NCI-H1930 (cell line): ENCODE results near the gene OLFML2B.

Experiments
- DNase-seq, 2 experiments: peaks; one replicate each; lab custom pipeline; 2025; lab: John Stamatoyannopoulos, UW

Gene OLFML2B

GRCh38 chr1:162006081-162006480 is 17.6 kb downstream of the OLFML2B start:
- DNase-seq, result no peak

GRCh38 chr1:162004441-162004950 is 19.2 kb downstream of the OLFML2B start:
- DNase-seq, result no peak

GRCh38 chr1:162003830-162004215 is 19.8 kb downstream of the OLFML2B start:
- DNase-seq, result no peak

- DNase-seq, result no peak
These were observed 20.4 kb downstream of the OLFML2B start for GRCh38 chr1:162003061-162003829.

GRCh38 chr1:162000053-162000420 is 23.6 kb downstream of the OLFML2B start:
- no peak for DNase-seq

GRCh38 chr1:161999301-162000052 is 24.2 kb downstream of the OLFML2B start:
- DNase-seq, result no peak

- DNase-seq, result no peak
These were observed 24.9 kb downstream of the OLFML2B start for GRCh38 chr1:161998811-161999210.

GRCh38 chr1:161997152-161997551 is 26.5 kb downstream of the OLFML2B start:
- DNase-seq, result no peak

GRCh38 chr1:161994175-161994668 is 29.4 kb downstream of the OLFML2B start:
- no peak for DNase-seq

GRCh38 chr1:161993576-161993975 is 30.1 kb downstream of the OLFML2B start:
- DNase-seq, result no peak

GRCh38 chr1:161989786-161990185 is 33.9 kb downstream of the OLFML2B start:
- DNase-seq, result no peak

GRCh38 chr1:161989108-161989507 is 34.6 kb downstream of the OLFML2B start:
- DNase-seq, result no peak

- DNase-seq, result no peak
These were observed 35.3 kb downstream of the OLFML2B start for GRCh38 chr1:161988413-161988812.

GRCh38 chr1:161987872-161988271 is 35.8 kb downstream of the OLFML2B start:
- no peak for DNase-seq

- no peak for DNase-seq
These were observed 36.4 kb downstream of the OLFML2B start for GRCh38 chr1:161987303-161987702.

- DNase-seq, result no peak
These were observed 37.3 kb downstream of the OLFML2B start for GRCh38 chr1:161986328-161986727.

- no peak for DNase-seq
These were observed 38.3 kb downstream of the OLFML2B start for GRCh38 chr1:161985301-161985822.

GRCh38 chr1:161983725-161984124 is 39.9 kb downstream of the OLFML2B start:
- DNase-seq, result no peak

GRCh38 chr1:161982917-161983316 is 40.8 kb downstream of the OLFML2B start:
- no peak for DNase-seq

GRCh38 chr1:161982507-161982895 is 41.2 kb downstream of the OLFML2B start:
- DNase-seq, result no peak

- no peak for DNase-seq
These were observed 41.7 kb downstream of the OLFML2B start for GRCh38 chr1:161981735-161982506.

GRCh38 chr1:161981126-161981525 is 42.5 kb downstream of the OLFML2B start:
- no peak for DNase-seq
